Mononuclear cell (primary cell): ENCODE results near the gene C3orf49. TPM values are rescaled to one million over a fixed set of nuclear protein-coding genes. Genes with fewer than 3 reads are reported as not detected.

Source experiments
- H3K27me3 ChIP-seq: 2 replicates; pipeline ENCODE4 v1.6.0; 2011; ENCODE audit warnings: low read length, control low read depth; ENCODE audit not compliant: insufficient read depth
- H3K4me1 ChIP-seq: 2 replicates; pipeline ENCODE4 v1.5.1; 2011; ENCODE audit warnings: mild to moderate bottlenecking, low read length, control low read depth; ENCODE audit not compliant: insufficient read depth
- H3K4me3 ChIP-seq: 2 replicates; pipeline ENCODE4 v1.5.1; 2011; ENCODE audit warnings: mild to moderate bottlenecking, low read length, moderate library complexity
- H3K9me3 ChIP-seq: 2 replicates; pipeline ENCODE4 v1.5.1; 2011; ENCODE audit warnings: low read depth, mild to moderate bottlenecking, control low read depth, low read length
- total RNA-seq: library from RNA; depleted of rRNA; stranded (reverse); fragments of >200 nt; gene quantifications from one replicate; pipeline ENCODE4 v1.2.3, GENCODE V29; 2012

Gene C3orf49
- total RNA-seq, 1 donor: not detected

GRCh38 chr3:63886858-63887257 is 67.8 kb downstream of the C3orf49 start:
- no peaks in the 10 kb centered on the region for H3K27me3 ChIP-seq
- no peak overlapping the region for H3K4me3 ChIP-seq
- H3K9me3 ChIP-seq: no peaks in the 10 kb centered on the region
- H3K4me1 ChIP-seq: no peaks in the 10 kb centered on the region

GRCh38 chr3:63891518-63891917 is 72.4 kb downstream of the C3orf49 start:
- Histone ChIP-seq H3K27me3 (no peaks in the 10 kb centered on the region), H3K9me3 (no peaks in the 10 kb centered on the region), H3K4me3 (no peak overlapping the region), H3K4me1 (peaks cover 7% of the 10 kb centered on the region)

- Histone ChIP-seq H3K4me3 (no peak overlapping the region), H3K9me3 (no peaks in the 10 kb centered on the region), H3K27me3 (no peaks in the 10 kb centered on the region), H3K4me1 (peaks cover 7% of the 10 kb centered on the region)
These were observed 73.8 kb downstream of the C3orf49 start for GRCh38 chr3:63892773-63893352.

- H3K27me3 ChIP-seq: no peaks in the 10 kb centered on the region
- no peak overlapping the region for H3K4me3 ChIP-seq
- H3K9me3 ChIP-seq: no peaks in the 10 kb centered on the region
- peaks cover 7% of the 10 kb centered on the region for H3K4me1 ChIP-seq
These were observed 76.5 kb downstream of the C3orf49 start for GRCh38 chr3:63895422-63896189.

GRCh38 chr3:63896332-63897030 is 77.4 kb downstream of the C3orf49 start:
- Histone ChIP-seq H3K27me3 (no peaks in the 10 kb centered on the region), H3K9me3 (no peaks in the 10 kb centered on the region)

More at GRCh38 chr3:63896332-63897030, 77.4 kb downstream of the C3orf49 start:
- Histone ChIP-seq H3K4me3 (no peak overlapping the region), H3K4me1 (peaks cover 7% of the 10 kb centered on the region)

Other genes with a start within 250 kb of the C3orf49 start
- gene SNTN, start 166.6 kb upstream of the C3orf49 start, total RNA-seq: not detected
- 29.1 TPM for gene THOC7, start 44.5 kb downstream of the C3orf49 start, total RNA-seq
- gene ATXN7, start 44.6 kb downstream of the C3orf49 start, total RNA-seq: 121 TPM
- not detected for gene SCAANT1, start 93.1 kb downstream of the C3orf49 start, total RNA-seq
- 115 TPM for gene PSMD6, start 204.2 kb downstream of the C3orf49 start, total RNA-seq